PC-3 (cell line): ENCODE results near the gene UPK1A. TPM values are rescaled to one million over a fixed set of nuclear protein-coding genes. Genes with fewer than 3 reads are reported as not detected.

Experiments
- ATAC-seq: fragments of 200-7000 bp; cut with Tn5 transposase; 2 replicates; pipeline ENCODE4 v1.9.1; 2020; ENCODE audit warnings: mild to moderate bottlenecking, moderate library complexity
- BruUV-seq: library from RNA; stranded (reverse); fragments of 400-500 nt; replicated peaks from 2 replicates; lab custom pipeline; 2021; lab: Mats Ljungman, UMichigan
- CTCF ChIA-PET: fragments of 300-600 bp; sonication (Branson Sonifier 250); formaldehyde crosslinking; loops from one replicate; lab custom pipeline; 2022; ENCODE audit warnings: antibody characterized with exemption; lab: Charles Lee
- POLR2A ChIA-PET: fragments of 300-600 bp; sonication (Branson Sonifier 250); formaldehyde crosslinking; loops from one replicate; lab custom pipeline; 2022; ENCODE audit warnings: antibody characterized with exemption; ENCODE audit not compliant: unreplicated experiment; lab: Charles Lee
- DNase-seq: peaks from one replicate; pipeline ENCODE4 v3.0.0-alpha.2; 2015
- H2AFZ ChIP-seq: fragments of 300-600 bp; sonication (generic); 2 replicates; pipeline ENCODE4 v1.6.0; 2016; ENCODE audit warnings: antibody characterized with exemption, low read length
- H3F3A ChIP-seq: fragments of 300-600 bp; sonication (generic); one replicate; pipeline ENCODE4 v1.6.0; 2017; ENCODE audit warnings: antibody characterized with exemption, low read length, control low read depth, mild to moderate bottlenecking; ENCODE audit not compliant: unreplicated experiment
- H3K27ac ChIP-seq: fragments of 300-600 bp; sonication (generic); 2 replicates; pipeline ENCODE4 v1.5.1; 2016; ENCODE audit warnings: mild to moderate bottlenecking, low read length
- H3K27me3 ChIP-seq: fragments of 300-600 bp; sonication (generic); 2 replicates; pipeline ENCODE4 v1.6.1; 2016; ENCODE audit warnings: low read length, mixed read lengths
- H3K36me3 ChIP-seq: fragments of 300-600 bp; sonication (generic); 2 replicates; pipeline ENCODE4 v1.6.1; 2016; ENCODE audit warnings: low read depth, mixed run types, low read length, mixed read lengths
- H3K4me1 ChIP-seq: fragments of 300-600 bp; sonication (generic); 2 replicates; pipeline ENCODE4 v1.5.1; 2016; ENCODE audit warnings: low read length; ENCODE audit not compliant: insufficient read depth
- H3K4me2 ChIP-seq: fragments of 300-600 bp; sonication (generic); 2 replicates; pipeline ENCODE4 v1.6.0; 2016; ENCODE audit warnings: low read length
- H3K4me3 ChIP-seq: fragments of 300-600 bp; sonication (generic); 2 replicates; pipeline ENCODE4 v1.5.1; 2016; ENCODE audit warnings: mild to moderate bottlenecking, low read length, mixed read lengths
- H3K79me2 ChIP-seq: fragments of 300-600 bp; sonication (generic); 2 replicates; pipeline ENCODE4 v1.6.1; 2017; ENCODE audit warnings: low read length, mixed read lengths
- H3K9ac ChIP-seq: fragments of 300-600 bp; sonication (generic); 2 replicates; pipeline ENCODE4 v1.6.0; 2016; ENCODE audit warnings: mild to moderate bottlenecking, low read length
- H3K9me2 ChIP-seq: fragments of 300-600 bp; sonication (generic); replicated peaks from 2 replicates; pipeline ENCODE4 v1.6.1; 2016; ENCODE audit warnings: mixed run types, low read length, mixed read lengths
- H3K9me3 ChIP-seq: fragments of 300-600 bp; sonication (generic); 2 replicates; pipeline ENCODE4 v1.6.1; 2016; ENCODE audit warnings: low read length, mixed read lengths
- H4K20me1 ChIP-seq: fragments of 300-600 bp; sonication (generic); 2 replicates; pipeline ENCODE4 v1.6.1; 2016; ENCODE audit warnings: low read length, mixed read lengths
- EZH2 ChIP-seq: fragments of 300-600 bp; sonication (generic); IDR thresholded peaks from one replicate; pipeline ENCODE4 v1.6.1; 2017; ENCODE audit warnings: antibody characterized with exemption, mild to moderate bottlenecking, low read length; ENCODE audit not compliant: unreplicated experiment
- EZH2phosphoT487 ChIP-seq: fragments of 300-600 bp; sonication (generic); IDR thresholded peaks from 2 replicates; pipeline ENCODE4 v1.6.1; 2018; ENCODE audit warnings: mild to moderate bottlenecking, antibody characterized with exemption, low read length, borderline replicate concordance
- intact Hi-C: fragments of 100-400 bp; cut with micrococcal nuclease; formaldehyde crosslinking; loops from 2 replicates; pipeline ENCODE4 v1.9.0; 2023
- total RNA-seq: library from RNA; depleted of rRNA; stranded (reverse); fragments of >200 nt; gene quantifications from 2 replicates; pipeline ENCODE4 v1.2.3, GENCODE V29; 2014
- TF ChIP-seq, protein P1 (sequence below): fragments of 300-600 bp; sonication (generic); conservative IDR thresholded peaks from 2 replicates; pipeline ENCODE4 v1.5.1; 2017; ENCODE audit warnings: antibody characterized with exemption, low read depth, mild to moderate bottlenecking, low read length

The UPK1A gene
- total RNA-seq, 1 experiment from 2014 or later: not detected

DNA sequence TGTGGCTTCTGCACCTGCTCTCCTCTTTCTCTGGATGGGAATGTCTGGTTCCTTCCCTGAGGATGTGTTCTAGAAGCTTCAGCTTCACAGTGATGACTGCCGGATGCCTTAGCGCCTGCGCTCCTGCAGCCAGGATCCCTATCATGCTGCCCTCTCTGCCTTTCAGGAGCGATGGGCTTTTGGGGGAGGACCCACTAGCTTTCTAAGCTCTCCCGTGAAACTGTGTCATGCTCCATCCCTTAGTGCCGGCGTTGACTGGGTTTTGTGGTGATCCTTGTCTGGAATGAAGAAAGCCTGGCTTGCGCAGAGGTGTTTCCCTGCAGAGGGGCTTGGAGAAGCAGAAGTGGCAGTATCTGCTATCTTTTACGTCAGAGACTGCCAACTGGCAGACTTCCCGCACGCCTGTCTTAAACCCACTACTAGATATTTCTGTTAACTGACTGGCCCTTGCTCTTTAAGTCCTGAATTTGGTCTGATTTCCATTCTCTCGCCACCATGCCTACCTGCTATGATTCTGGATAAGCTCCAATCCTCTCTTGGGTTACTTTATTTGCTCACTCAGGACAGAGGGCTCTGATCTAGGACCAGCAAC lies 47.7 kb downstream of the UPK1A start:
- intact Hi-C loops: loop anchor here (10.0 kb wide), 1 partner anchor 221 kb away; the partner anchor contains the start of gene LRFN3
- Histone ChIP-seq H3K27me3 (no peaks in the 10 kb centered on the region), H3K4me2 (no peak overlapping the region), H3K27ac (no peak overlapping the region), H3K9ac (no peak overlapping the region), H3K79me2 (peaks cover 20% of the 10 kb centered on the region), H3K4me3 (no peak overlapping the region), H3F3A (no peaks in the 10 kb centered on the region), H4K20me1 (no peaks in the 10 kb centered on the region), H3K36me3 (no peaks in the 10 kb centered on the region), H3K4me1 (peaks cover 14% of the 10 kb centered on the region; the same call in 1 of the 2 replicates), H3K9me2 (no peaks in the 10 kb centered on the region), H2AFZ (no peak overlapping the region), H3K9me3 (no peaks in the 10 kb centered on the region)
- no peak for ATAC-seq
- ChIA-PET POLR2A (no interaction called here), CTCF (no interaction called here)
- no peak for DNase-seq
- no TSS peak for BruUV-seq
- TF ChIP-seq EZH2 (no peak), EZH2phosphoT487 (no peak)
- TF ChIP-seq, protein P1, sequence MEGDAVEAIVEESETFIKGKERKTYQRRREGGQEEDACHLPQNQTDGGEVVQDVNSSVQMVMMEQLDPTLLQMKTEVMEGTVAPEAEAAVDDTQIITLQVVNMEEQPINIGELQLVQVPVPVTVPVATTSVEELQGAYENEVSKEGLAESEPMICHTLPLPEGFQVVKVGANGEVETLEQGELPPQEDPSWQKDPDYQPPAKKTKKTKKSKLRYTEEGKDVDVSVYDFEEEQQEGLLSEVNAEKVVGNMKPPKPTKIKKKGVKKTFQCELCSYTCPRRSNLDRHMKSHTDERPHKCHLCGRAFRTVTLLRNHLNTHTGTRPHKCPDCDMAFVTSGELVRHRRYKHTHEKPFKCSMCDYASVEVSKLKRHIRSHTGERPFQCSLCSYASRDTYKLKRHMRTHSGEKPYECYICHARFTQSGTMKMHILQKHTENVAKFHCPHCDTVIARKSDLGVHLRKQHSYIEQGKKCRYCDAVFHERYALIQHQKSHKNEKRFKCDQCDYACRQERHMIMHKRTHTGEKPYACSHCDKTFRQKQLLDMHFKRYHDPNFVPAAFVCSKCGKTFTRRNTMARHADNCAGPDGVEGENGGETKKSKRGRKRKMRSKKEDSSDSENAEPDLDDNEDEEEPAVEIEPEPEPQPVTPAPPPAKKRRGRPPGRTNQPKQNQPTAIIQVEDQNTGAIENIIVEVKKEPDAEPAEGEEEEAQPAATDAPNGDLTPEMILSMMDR: no peak

DNA sequence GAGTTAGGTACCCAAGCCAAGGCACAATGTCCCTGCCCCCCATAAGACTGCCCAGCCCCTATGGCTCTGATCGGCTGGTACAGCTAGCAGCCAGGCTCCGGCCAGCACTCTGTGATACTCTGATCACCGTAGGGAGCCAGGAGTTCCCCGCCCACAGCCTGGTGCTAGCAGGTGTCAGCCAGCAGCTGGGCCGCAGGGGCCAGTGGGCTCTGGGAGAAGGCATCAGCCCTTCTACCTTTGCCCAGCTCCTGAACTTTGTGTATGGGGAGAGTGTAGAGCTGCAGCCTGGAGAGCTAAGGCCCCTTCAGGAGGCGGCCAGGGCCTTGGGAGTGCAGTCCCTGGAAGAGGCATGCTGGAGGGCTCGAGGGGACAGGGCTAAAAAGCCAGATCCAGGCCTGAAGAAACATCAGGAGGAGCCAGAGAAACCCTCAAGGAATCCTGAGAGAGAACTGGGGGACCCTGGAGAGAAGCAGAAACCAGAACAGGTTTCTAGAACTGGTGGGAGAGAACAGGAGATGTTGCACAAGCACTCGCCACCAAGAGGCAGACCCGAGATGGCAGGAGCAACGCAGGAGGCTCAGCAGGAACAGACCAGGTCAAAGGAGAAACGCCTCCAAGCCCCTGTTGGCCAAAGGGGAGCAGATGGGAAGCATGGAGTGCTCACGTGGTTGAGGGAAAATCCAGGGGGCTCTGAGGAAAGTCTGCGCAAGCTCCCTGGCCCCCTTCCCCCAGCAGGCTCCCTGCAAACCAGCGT lies 48.5 kb downstream of the UPK1A start:
- peaks cover 20% of the 10 kb centered on the region; the same call in 1 of the 2 replicates for H3K4me1 ChIP-seq
- H2AFZ ChIP-seq: no peak overlapping the region
- CTCF ChIA-PET: no interaction called here
- H3K9me3 ChIP-seq: no peaks in the 10 kb centered on the region
- H3K36me3 ChIP-seq: no peaks in the 10 kb centered on the region; the same call in 1 of the 2 replicates
- intact Hi-C loops: loop anchor here (5.0 to 10.0 kb wide), 2 partner anchors 167 to 220 kb away; partner anchors contain the start of genes LRFN3 and TMEM147
- no peaks in the 10 kb centered on the region for H3F3A ChIP-seq
- no peak overlapping the region for H3K4me2 ChIP-seq
- peaks cover 28% of the 10 kb centered on the region for H3K79me2 ChIP-seq
- no TSS peak for BruUV-seq
- H4K20me1 ChIP-seq: 0 out of 2 replicates have a peak, but pooled peaks cover 2% of the 10 kb centered on the region
- no peaks in the 10 kb centered on the region for H3K27me3 ChIP-seq
- H3K4me3 ChIP-seq: no peak overlapping the region
- ATAC-seq (no peak), DNase-seq (no peak)
- no peak overlapping the region for H3K27ac ChIP-seq
- no peak for TF ChIP-seq EZH2phosphoT487
- TF ChIP-seq, protein P1: no peak
- no peak for TF ChIP-seq EZH2
- POLR2A ChIA-PET: no interaction called here
- H3K9ac ChIP-seq: no peak overlapping the region
- H3K9me2 ChIP-seq: no peaks in the 10 kb centered on the region
